Spleen (tissue), 7 donors: Measurements from ENCODE around the gene CHRM4.

Experiments used
- POLR2A ChIP-seq, 3 donors: fragments of 450-650 bp; IDR thresholded peaks; one replicate each; pipeline ENCODE4 v1.5.1; 2017; ENCODE audit warnings: antibody characterized with exemption in 3 of 3, mild to moderate bottlenecking in 1 of 3
- TF ChIP-seq, protein P1 (sequence below), 11 experiments: fragments of 200-600 bp in 7 of 11; fragments of 450-650 bp in 4 of 11; sonication (generic) in 4 of 11; IDR thresholded peaks in 8 of 11; conservative IDR thresholded peaks in 3 of 11; 1 replicate in 7 of 11; 2 replicates in 4 of 11; pipeline versions ENCODE4 v1.4.0 to v1.8.0; 2016 to 2021; ENCODE audit warnings: antibody characterized with exemption in 11 of 11, inconsistent platforms in 4 of 11, mild to moderate bottlenecking in 1 of 11
- donor health status: DM: no; HTN: no; CAD: no; lungs with moderate emphysema.
- donor health status: DM: no; HTN: no; CAD: no.
- donor health status: DM: no; HTN: no; CAD: no.

DNA sequence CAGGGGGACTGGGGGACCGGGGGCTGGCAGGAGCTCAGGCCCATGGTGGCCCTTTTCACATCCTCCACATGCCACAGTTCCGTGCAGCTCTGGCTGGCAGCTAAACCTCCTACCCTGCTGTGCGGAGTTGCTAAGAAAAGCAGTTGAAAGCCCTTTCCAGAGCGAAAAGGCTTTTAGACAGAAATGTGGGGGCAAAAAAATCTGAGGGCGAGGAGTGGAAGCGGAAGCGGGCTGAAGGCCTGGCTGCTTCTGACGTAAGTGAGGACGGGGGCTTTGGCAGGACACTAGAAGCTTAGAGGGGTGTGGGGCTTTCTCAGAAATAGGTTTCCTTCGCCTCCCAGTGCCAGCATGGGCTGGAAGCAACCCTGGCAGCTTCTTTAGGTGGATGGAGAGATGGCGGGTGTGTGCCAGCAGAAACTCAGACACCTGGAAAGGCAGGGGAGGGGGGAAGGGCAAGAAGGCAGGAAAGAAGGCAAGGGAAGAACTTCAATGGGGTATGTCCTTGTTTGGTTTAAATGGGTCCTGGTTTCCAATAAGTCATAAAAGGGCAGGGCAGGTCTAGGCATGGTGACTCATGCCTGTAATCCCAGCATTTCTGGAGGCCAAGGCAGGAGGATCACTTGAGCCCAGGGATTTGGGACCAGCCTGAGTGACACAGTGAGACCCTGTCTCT, 55.5 kb downstream of the CHRM4 start:
- TF ChIP-seq, protein P1, sequence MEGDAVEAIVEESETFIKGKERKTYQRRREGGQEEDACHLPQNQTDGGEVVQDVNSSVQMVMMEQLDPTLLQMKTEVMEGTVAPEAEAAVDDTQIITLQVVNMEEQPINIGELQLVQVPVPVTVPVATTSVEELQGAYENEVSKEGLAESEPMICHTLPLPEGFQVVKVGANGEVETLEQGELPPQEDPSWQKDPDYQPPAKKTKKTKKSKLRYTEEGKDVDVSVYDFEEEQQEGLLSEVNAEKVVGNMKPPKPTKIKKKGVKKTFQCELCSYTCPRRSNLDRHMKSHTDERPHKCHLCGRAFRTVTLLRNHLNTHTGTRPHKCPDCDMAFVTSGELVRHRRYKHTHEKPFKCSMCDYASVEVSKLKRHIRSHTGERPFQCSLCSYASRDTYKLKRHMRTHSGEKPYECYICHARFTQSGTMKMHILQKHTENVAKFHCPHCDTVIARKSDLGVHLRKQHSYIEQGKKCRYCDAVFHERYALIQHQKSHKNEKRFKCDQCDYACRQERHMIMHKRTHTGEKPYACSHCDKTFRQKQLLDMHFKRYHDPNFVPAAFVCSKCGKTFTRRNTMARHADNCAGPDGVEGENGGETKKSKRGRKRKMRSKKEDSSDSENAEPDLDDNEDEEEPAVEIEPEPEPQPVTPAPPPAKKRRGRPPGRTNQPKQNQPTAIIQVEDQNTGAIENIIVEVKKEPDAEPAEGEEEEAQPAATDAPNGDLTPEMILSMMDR (IDR thresholded peaks at IDR 0.05 in 8 of 11, conservative IDR thresholded peaks at IDR 0.05 in 3 of 11): no peak
- no peak for TF ChIP-seq POLR2A (IDR thresholded peaks at IDR 0.05)
